Keratinocyte (primary cell): ENCODE data around the gene LVRN. TPM values are rescaled to one million over a fixed set of nuclear protein-coding genes. Genes with fewer than 3 reads are reported as not detected.

Experiments used
- DNase-seq: peaks from one replicate; pipeline ENCODE4 v3.0.0-alpha.2; 2011; ENCODE audit warnings: low read depth, missing footprints, low spot score
- FAIRE-seq: peaks from 2 replicates; lab custom pipeline; 2011; peaks lifted over from hg19 to GRCh38; lab: Jason Lieb, UNC
- H2AFZ ChIP-seq: 2 replicates; pipeline ENCODE4 v1.6.0; 2012; ENCODE audit warnings: low read length, control low read depth, inconsistent platforms; ENCODE audit not compliant: control insufficient read depth
- H3K27ac ChIP-seq: 2 replicates; pipeline ENCODE4 v1.5.1; 2011; ENCODE audit warnings: low read length; ENCODE audit not compliant: control insufficient read depth, insufficient read depth
- H3K27me3 ChIP-seq: 3 replicates; pipeline ENCODE4 v1.6.0; 2011; ENCODE audit warnings: low read length; ENCODE audit not compliant: control insufficient read depth, insufficient read depth; ENCODE audit errors: extremely low read depth
- H3K36me3 ChIP-seq, 2 experiments: 2 replicates in 1 of 2; 3 replicates in 1 of 2; pipeline ENCODE4 v1.5.1; 2011; ENCODE audit warnings: low read length in 2 of 2, mild to moderate bottlenecking in 1 of 2; ENCODE audit not compliant: control insufficient read depth in 2 of 2, insufficient read depth in 2 of 2; ENCODE audit errors: extremely low read depth in 1 of 2
- H3K4me1 ChIP-seq: 3 replicates; pipeline ENCODE4 v1.5.1; 2011; ENCODE audit warnings: low read length; ENCODE audit not compliant: control insufficient read depth, insufficient read depth; ENCODE audit errors: extremely low read depth
- H3K4me2 ChIP-seq: 3 replicates; pipeline ENCODE4 v1.6.0; 2011; ENCODE audit warnings: low read depth, low read length; ENCODE audit not compliant: control insufficient read depth, insufficient read depth; ENCODE audit errors: extremely low read depth
- H3K4me3 ChIP-seq, 3 experiments: fragments of 200-600 bp in 1 of 3; sonication (generic) in 1 of 3; 2 replicates in 2 of 3; 3 replicates in 1 of 3; pipeline ENCODE4 v1.5.1; 2011 to 2016; ENCODE audit warnings: low read length in 3 of 3, mild to moderate bottlenecking in 3 of 3, control low read depth in 2 of 3, inconsistent platforms in 1 of 3, low read depth in 1 of 3, mixed read lengths in 1 of 3, mixed run types in 1 of 3, moderate library complexity in 1 of 3; ENCODE audit not compliant: control insufficient read depth in 2 of 3, insufficient read depth in 2 of 3; ENCODE audit errors: extremely low read depth in 1 of 3
- H3K79me2 ChIP-seq: 2 replicates; pipeline ENCODE4 v1.6.0; 2012; ENCODE audit warnings: low read length; ENCODE audit not compliant: control insufficient read depth, insufficient read depth
- H3K9ac ChIP-seq: 3 replicates; pipeline ENCODE4 v1.6.0; 2011; ENCODE audit warnings: low read length; ENCODE audit not compliant: control insufficient read depth, insufficient read depth; ENCODE audit errors: extremely low read depth
- H3K9me1 ChIP-seq: 3 replicates; pipeline ENCODE4 v1.6.0; 2011; ENCODE audit warnings: low read length; ENCODE audit not compliant: control insufficient read depth, insufficient read depth; ENCODE audit errors: extremely low read depth
- H3K9me3 ChIP-seq: 2 replicates; pipeline ENCODE4 v1.5.1; 2012; ENCODE audit warnings: low read depth, low read length; ENCODE audit not compliant: control insufficient read depth
- H4K20me1 ChIP-seq: 3 replicates; pipeline ENCODE4 v1.6.0; 2011; ENCODE audit warnings: low read length; ENCODE audit not compliant: control insufficient read depth, insufficient read depth; ENCODE audit errors: extremely low read depth
- CTCF ChIP-seq, 3 experiments: IDR thresholded peaks in 1 of 3; conservative IDR thresholded peaks in 1 of 3; optimal IDR thresholded peaks in 1 of 3; 2 replicates in 2 of 3; 3 replicates in 1 of 3; pipeline versions ENCODE3 to v1.5.1; 2011; ENCODE audit warnings: low read length in 3 of 3, mild to moderate bottlenecking in 3 of 3, moderate library complexity in 2 of 3, control low read depth in 1 of 3, inconsistent platforms in 1 of 3; ENCODE audit not compliant: insufficient read depth in 2 of 3; ENCODE audit errors: extremely low read depth in 1 of 3
- EZH2 ChIP-seq: IDR thresholded peaks from one replicate; pipeline ENCODE4 v1.6.1; 2012; ENCODE audit warnings: inconsistent platforms, mild to moderate bottlenecking, low read length, moderate library complexity
- dilution Hi-C: fragments of 300-500 bp; cut with MboI; formaldehyde crosslinking; loops from one replicate; pipeline ENCODE4 v1.7.0; 2020; ENCODE audit warnings: low sequenced_read_pairs; ENCODE audit not compliant: extremely low pct_ligation_motif_present
- polyA plus RNA-seq, 5 experiments: library from polyadenylated mRNA; depleted of rRNA in 3 of 5; stranded (reverse) in 3 of 5; stranded (forward) in 1 of 5; unstranded in 1 of 5; fragments of >200 nt; gene quantifications; 1 replicate in 1 of 5; 2 replicates in 3 of 5; 3 replicates in 1 of 5; pipeline versions ENCODE4 v1.2.1 to v1.2.3, GENCODE V29; 2011 to 2012; ENCODE audit warnings: missing spikeins in 2 of 5, low read depth in 1 of 5, low replicate concordance in 1 of 5

LVRN gene
- polyA plus RNA-seq, 1 donor (not counting 4 experiments of a cell fraction or from before 2014, with no cell fraction given): 0.08 TPM

- Histone ChIP-seq H3K4me2 (no peak overlapping the region), H3K9me1 (no peaks in the 10 kb centered on the region), H3K9ac (no peak overlapping the region), H2AFZ (no peak overlapping the region), H3K4me3 (no peak overlapping the region), H3K27ac (no peak overlapping the region), H3K27me3 (peaks cover 4% of the 10 kb centered on the region), H3K9me3 (no peaks in the 10 kb centered on the region), H3K36me3 (no peaks in the 10 kb centered on the region), H3K79me2 (no peaks in the 10 kb centered on the region), H4K20me1 (no peaks in the 10 kb centered on the region), H3K4me1 (no peaks in the 10 kb centered on the region)
- DNase-seq (no peak), FAIRE-seq (no peak)
- TF ChIP-seq EZH2 (no peak), CTCF (optimal IDR thresholded peaks at IDR 0.05 in 1 of 3, IDR thresholded peaks at IDR 0.05 in 1 of 3, conservative IDR thresholded peaks at IDR 0.05 in 1 of 3; ENCODE audit: extremely low read depth in 1 of 3, insufficient read depth in 2 of 3, low read length in 3 of 3) (no peak)
- dilution Hi-C loops: no loop called here
Observed at GRCh38 chr5:116038817-116039216, 76.5 kb downstream of the LVRN start.

- FAIRE-seq (no peak), DNase-seq (no peak)
- Histone ChIP-seq H3K9ac (no peak overlapping the region), H2AFZ (no peak overlapping the region), H3K79me2 (no peaks in the 10 kb centered on the region), H3K9me1 (no peaks in the 10 kb centered on the region), H3K36me3 (no peaks in the 10 kb centered on the region), H3K27ac (no peak overlapping the region), H4K20me1 (no peaks in the 10 kb centered on the region), H3K9me3 (no peaks in the 10 kb centered on the region), H3K4me2 (no peak overlapping the region), H3K4me1 (no peaks in the 10 kb centered on the region), H3K27me3 (peaks cover 4% of the 10 kb centered on the region), H3K4me3 (no peak overlapping the region)
- dilution Hi-C loops: no loop called here
- TF ChIP-seq EZH2 (no peak), CTCF (optimal IDR thresholded peaks at IDR 0.05 in 1 of 3, IDR thresholded peaks at IDR 0.05 in 1 of 3, conservative IDR thresholded peaks at IDR 0.05 in 1 of 3; ENCODE audit: extremely low read depth in 1 of 3, insufficient read depth in 2 of 3, low read length in 3 of 3) (no peak)
Observed at GRCh38 chr5:116042375-116042774, 80.1 kb downstream of the LVRN start.
